ENCODE results near the gene CEACAM19.

DNA sequence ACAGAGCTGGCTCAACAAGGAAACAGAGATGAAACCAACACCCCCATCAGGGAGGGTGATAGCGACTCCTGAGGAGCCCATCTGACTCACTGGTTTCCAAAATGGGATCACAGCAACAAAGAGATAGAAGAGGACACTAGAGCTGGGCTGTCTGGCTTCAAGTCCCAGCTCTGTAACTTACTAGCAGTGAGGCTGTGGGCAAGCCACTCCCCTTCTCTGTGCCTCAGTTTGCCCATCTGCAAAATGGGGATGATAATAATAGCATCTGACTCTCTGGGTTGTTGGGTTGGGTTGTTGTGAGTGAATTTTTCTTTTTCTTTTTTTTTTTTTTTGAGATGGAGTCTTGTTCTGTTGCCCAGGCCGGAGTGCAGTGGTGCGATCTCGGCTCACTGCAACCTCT is 43.7 kb upstream of the CEACAM19 start:
- TF ChIP-seq POLR2A (IDR thresholded peaks at IDR 0.05) = no peak
- TF ChIP-seq, protein P1, sequence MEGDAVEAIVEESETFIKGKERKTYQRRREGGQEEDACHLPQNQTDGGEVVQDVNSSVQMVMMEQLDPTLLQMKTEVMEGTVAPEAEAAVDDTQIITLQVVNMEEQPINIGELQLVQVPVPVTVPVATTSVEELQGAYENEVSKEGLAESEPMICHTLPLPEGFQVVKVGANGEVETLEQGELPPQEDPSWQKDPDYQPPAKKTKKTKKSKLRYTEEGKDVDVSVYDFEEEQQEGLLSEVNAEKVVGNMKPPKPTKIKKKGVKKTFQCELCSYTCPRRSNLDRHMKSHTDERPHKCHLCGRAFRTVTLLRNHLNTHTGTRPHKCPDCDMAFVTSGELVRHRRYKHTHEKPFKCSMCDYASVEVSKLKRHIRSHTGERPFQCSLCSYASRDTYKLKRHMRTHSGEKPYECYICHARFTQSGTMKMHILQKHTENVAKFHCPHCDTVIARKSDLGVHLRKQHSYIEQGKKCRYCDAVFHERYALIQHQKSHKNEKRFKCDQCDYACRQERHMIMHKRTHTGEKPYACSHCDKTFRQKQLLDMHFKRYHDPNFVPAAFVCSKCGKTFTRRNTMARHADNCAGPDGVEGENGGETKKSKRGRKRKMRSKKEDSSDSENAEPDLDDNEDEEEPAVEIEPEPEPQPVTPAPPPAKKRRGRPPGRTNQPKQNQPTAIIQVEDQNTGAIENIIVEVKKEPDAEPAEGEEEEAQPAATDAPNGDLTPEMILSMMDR (IDR thresholded peaks at IDR 0.05) = no peak
